Panc1 (cell line): ENCODE data around the gene HMOX1.

Experiments
- POLR2AphosphoS5 ChIP-seq: IDR thresholded peaks from 2 replicates; pipeline ENCODE4 v1.6.1; 2012; ENCODE audit warnings: mild to moderate bottlenecking, low read depth, low read length, moderate library complexity
- SIN3A ChIP-seq: IDR thresholded peaks from 2 replicates; pipeline ENCODE4 v1.6.1; 2012; ENCODE audit warnings: low read depth, mild to moderate bottlenecking, low read length, moderate library complexity, borderline replicate concordance; ENCODE audit not compliant: insufficient read depth
- TCF7L2 ChIP-seq: IDR thresholded peaks from 2 replicates; pipeline ENCODE4 v1.6.1; 2011; ENCODE audit warnings: mild to moderate bottlenecking, low read depth, low read length, inconsistent platforms
- TF ChIP-seq, protein P1 (sequence below): fragments of 450-650 bp; IDR thresholded peaks from 2 replicates; pipeline ENCODE4 v1.5.1; 2017; ENCODE audit warnings: mild to moderate bottlenecking
- TF ChIP-seq, protein P2 (sequence below), 2 experiments: IDR thresholded peaks; 2 replicates each; pipeline ENCODE4 v1.6.1; 2011 to 2012; ENCODE audit warnings: low read depth in 2 of 2, control low read depth in 1 of 2, low read length in 1 of 2, mild to moderate bottlenecking in 1 of 2, moderate library complexity in 1 of 2; ENCODE audit not compliant: insufficient read depth in 1 of 2

DNA sequence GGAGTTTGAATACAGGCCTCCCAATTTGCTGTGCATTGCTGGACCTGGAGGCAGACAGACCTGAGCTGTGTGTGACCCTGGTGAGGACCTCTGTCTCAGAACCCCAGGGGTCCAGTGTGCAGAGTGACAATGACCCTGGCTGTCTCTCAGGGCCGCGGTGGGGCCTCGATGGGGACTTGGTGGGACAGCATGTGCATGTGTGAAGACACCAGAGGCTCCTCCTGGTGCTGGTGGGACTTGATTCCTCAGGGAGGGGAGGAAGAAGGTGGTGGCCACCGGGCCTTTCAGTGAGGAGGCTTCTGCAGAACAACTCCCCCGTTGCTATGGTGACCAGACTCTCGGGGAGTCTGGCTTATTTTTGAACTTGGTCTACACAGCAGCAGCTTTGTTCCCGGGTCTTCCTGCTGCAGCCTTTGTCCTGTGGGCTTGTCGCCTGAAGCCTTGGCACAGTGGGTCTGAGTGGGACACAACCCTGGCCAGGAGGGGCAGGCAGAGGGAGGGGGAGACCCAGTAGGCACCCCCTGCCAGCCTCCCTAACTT, 54.4 kb downstream of the HMOX1 start:
- TF ChIP-seq, protein P1, sequence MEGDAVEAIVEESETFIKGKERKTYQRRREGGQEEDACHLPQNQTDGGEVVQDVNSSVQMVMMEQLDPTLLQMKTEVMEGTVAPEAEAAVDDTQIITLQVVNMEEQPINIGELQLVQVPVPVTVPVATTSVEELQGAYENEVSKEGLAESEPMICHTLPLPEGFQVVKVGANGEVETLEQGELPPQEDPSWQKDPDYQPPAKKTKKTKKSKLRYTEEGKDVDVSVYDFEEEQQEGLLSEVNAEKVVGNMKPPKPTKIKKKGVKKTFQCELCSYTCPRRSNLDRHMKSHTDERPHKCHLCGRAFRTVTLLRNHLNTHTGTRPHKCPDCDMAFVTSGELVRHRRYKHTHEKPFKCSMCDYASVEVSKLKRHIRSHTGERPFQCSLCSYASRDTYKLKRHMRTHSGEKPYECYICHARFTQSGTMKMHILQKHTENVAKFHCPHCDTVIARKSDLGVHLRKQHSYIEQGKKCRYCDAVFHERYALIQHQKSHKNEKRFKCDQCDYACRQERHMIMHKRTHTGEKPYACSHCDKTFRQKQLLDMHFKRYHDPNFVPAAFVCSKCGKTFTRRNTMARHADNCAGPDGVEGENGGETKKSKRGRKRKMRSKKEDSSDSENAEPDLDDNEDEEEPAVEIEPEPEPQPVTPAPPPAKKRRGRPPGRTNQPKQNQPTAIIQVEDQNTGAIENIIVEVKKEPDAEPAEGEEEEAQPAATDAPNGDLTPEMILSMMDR, result no peak
- TF ChIP-seq SIN3A (no peak), POLR2AphosphoS5 (no peak), TCF7L2 (no peak)
- TF ChIP-seq, protein P2, sequence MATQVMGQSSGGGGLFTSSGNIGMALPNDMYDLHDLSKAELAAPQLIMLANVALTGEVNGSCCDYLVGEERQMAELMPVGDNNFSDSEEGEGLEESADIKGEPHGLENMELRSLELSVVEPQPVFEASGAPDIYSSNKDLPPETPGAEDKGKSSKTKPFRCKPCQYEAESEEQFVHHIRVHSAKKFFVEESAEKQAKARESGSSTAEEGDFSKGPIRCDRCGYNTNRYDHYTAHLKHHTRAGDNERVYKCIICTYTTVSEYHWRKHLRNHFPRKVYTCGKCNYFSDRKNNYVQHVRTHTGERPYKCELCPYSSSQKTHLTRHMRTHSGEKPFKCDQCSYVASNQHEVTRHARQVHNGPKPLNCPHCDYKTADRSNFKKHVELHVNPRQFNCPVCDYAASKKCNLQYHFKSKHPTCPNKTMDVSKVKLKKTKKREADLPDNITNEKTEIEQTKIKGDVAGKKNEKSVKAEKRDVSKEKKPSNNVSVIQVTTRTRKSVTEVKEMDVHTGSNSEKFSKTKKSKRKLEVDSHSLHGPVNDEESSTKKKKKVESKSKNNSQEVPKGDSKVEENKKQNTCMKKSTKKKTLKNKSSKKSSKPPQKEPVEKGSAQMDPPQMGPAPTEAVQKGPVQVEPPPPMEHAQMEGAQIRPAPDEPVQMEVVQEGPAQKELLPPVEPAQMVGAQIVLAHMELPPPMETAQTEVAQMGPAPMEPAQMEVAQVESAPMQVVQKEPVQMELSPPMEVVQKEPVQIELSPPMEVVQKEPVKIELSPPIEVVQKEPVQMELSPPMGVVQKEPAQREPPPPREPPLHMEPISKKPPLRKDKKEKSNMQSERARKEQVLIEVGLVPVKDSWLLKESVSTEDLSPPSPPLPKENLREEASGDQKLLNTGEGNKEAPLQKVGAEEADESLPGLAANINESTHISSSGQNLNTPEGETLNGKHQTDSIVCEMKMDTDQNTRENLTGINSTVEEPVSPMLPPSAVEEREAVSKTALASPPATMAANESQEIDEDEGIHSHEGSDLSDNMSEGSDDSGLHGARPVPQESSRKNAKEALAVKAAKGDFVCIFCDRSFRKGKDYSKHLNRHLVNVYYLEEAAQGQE (IDR thresholded peaks at IDR 0.05; ENCODE audit: insufficient read depth in 1 of 2, low read depth in 2 of 2, low read length in 1 of 2), result no peak
